Measurements from ENCODE around the gene RSF1. TPM values are rescaled to one million over a fixed set of nuclear protein-coding genes. Genes with fewer than 3 reads are reported as not detected.
"Not testable (repeated sequence)": the region's sequence is repeated elsewhere in the genome, so short reads cannot be mapped to it uniquely, and the experiment has no call there.

The RSF1 gene
- total RNA-seq, 1 donor: 36.9 TPM

- DNase-seq (ENCODE audit: insufficient read length, low spot score, missing footprints): peak; percentile 19
- no peaks in the 10 kb centered on the region for H3K9me3 ChIP-seq (ENCODE audit: low read depth, low read length)
- peaks cover 19% of the 10 kb centered on the region for H3K4me1 ChIP-seq (ENCODE audit: insufficient read depth, low read length)
- no peaks in the 10 kb centered on the region for H4K20me1 ChIP-seq (ENCODE audit: insufficient read depth, low read length)
- H3K4me2 ChIP-seq (ENCODE audit: insufficient read depth, low read length): peak overlapping the region; percentile 89
- H3K4me3 ChIP-seq (ENCODE audit: insufficient read depth, low read length): peak overlapping the region; percentile 85
- peak overlapping the region; percentile 96 for H2AFZ ChIP-seq (ENCODE audit: low read length)
- TF ChIP-seq CTCF (IDR thresholded peaks at IDR 0.05; ENCODE audit: extremely low read depth, low read depth, low read length): no peak
- H3K27me3 ChIP-seq (ENCODE audit: insufficient read depth, low read length): no peaks in the 10 kb centered on the region
- H3K79me2 ChIP-seq (ENCODE audit: insufficient read depth, low read length): peaks cover 53% of the 10 kb centered on the region
- H3K36me3 ChIP-seq (ENCODE audit: insufficient read depth, low read length): peaks cover 4% of the 10 kb centered on the region
- peak overlapping the region; percentile 80 for H3K27ac ChIP-seq (ENCODE audit: low read depth, low read length)
Measured at GRCh38 chr11:77636731-77637344, 183.7 kb downstream of the RSF1 start.

GRCh38 chr11:77633926-77634325 is 186.6 kb downstream of the RSF1 start:
- not testable (repeated sequence) for DNase-seq (ENCODE audit: insufficient read length, low spot score, missing footprints); H3K36me3 ChIP-seq (ENCODE audit: insufficient read depth, low read length); H4K20me1 ChIP-seq (ENCODE audit: insufficient read depth, low read length); H3K9me3 ChIP-seq (ENCODE audit: low read depth, low read length); H3K4me3 ChIP-seq (ENCODE audit: insufficient read depth, low read length); H3K27me3 ChIP-seq (ENCODE audit: insufficient read depth, low read length); H2AFZ ChIP-seq (ENCODE audit: low read length)
- peaks cover 78% of the 10 kb centered on the region for H3K79me2 ChIP-seq (ENCODE audit: insufficient read depth, low read length)
- H3K4me1 ChIP-seq (ENCODE audit: insufficient read depth, low read length): peaks cover 24% of the 10 kb centered on the region
- H3K27ac ChIP-seq (ENCODE audit: low read depth, low read length): peak overlapping the region; percentile 30
- H3K4me2 ChIP-seq (ENCODE audit: insufficient read depth, low read length): peak overlapping the region; percentile 50

- TF ChIP-seq CTCF (IDR thresholded peaks at IDR 0.05; ENCODE audit: extremely low read depth, low read depth, low read length): no peak
Measured at GRCh38 chr11:77630157-77630710, 190.3 kb downstream of the RSF1 start.

GRCh38 chr11:77619576-77620198 is 200.8 kb downstream of the RSF1 start:
- no peak for DNase-seq (ENCODE audit: insufficient read length, low spot score, missing footprints)
- peak; percentile 78 for TF ChIP-seq CTCF (IDR thresholded peaks at IDR 0.05; ENCODE audit: extremely low read depth, low read depth, low read length)
- H3K4me3 ChIP-seq (ENCODE audit: insufficient read depth, low read length): no peak overlapping the region

More at GRCh38 chr11:77630157-77630710, 190.3 kb downstream of the RSF1 start:
- H3K27ac ChIP-seq (ENCODE audit: low read depth, low read length): peak overlapping the region; percentile 11
- peaks cover 3% of the 10 kb centered on the region for H4K20me1 ChIP-seq (ENCODE audit: insufficient read depth, low read length)
- H3K9me3 ChIP-seq (ENCODE audit: low read depth, low read length): no peaks in the 10 kb centered on the region
- no peak overlapping the region for H2AFZ ChIP-seq (ENCODE audit: low read length)
- peaks cover 11% of the 10 kb centered on the region for H3K4me1 ChIP-seq (ENCODE audit: insufficient read depth, low read length)
- DNase-seq (ENCODE audit: insufficient read length, low spot score, missing footprints): no peak
- peaks cover 17% of the 10 kb centered on the region for H3K36me3 ChIP-seq (ENCODE audit: insufficient read depth, low read length)
- H3K27me3 ChIP-seq (ENCODE audit: insufficient read depth, low read length): no peaks in the 10 kb centered on the region
- H3K79me2 ChIP-seq (ENCODE audit: insufficient read depth, low read length): peaks cover 72% of the 10 kb centered on the region
- H3K4me2 ChIP-seq (ENCODE audit: insufficient read depth, low read length): peak overlapping the region; percentile 6
- no peak overlapping the region for H3K4me3 ChIP-seq (ENCODE audit: insufficient read depth, low read length)

More at GRCh38 chr11:77619576-77620198, 200.8 kb downstream of the RSF1 start:
- Histone ChIP-seq H3K79me2 (ENCODE audit: insufficient read depth, low read length) (no peaks in the 10 kb centered on the region), H3K27me3 (ENCODE audit: insufficient read depth, low read length) (no peaks in the 10 kb centered on the region), H4K20me1 (ENCODE audit: insufficient read depth, low read length) (no peaks in the 10 kb centered on the region), H3K9me3 (ENCODE audit: low read depth, low read length) (no peaks in the 10 kb centered on the region), H3K4me1 (ENCODE audit: insufficient read depth, low read length) (no peaks in the 10 kb centered on the region), H3K36me3 (ENCODE audit: insufficient read depth, low read length) (peaks cover 65% of the 10 kb centered on the region), H3K27ac (ENCODE audit: low read depth, low read length) (no peak overlapping the region), H3K4me2 (ENCODE audit: insufficient read depth, low read length) (no peak overlapping the region), H2AFZ (ENCODE audit: low read length) (no peak overlapping the region)

Measured in osteoblast (primary cell).